Measurements from ENCODE around the gene SNPH.

DNA sequence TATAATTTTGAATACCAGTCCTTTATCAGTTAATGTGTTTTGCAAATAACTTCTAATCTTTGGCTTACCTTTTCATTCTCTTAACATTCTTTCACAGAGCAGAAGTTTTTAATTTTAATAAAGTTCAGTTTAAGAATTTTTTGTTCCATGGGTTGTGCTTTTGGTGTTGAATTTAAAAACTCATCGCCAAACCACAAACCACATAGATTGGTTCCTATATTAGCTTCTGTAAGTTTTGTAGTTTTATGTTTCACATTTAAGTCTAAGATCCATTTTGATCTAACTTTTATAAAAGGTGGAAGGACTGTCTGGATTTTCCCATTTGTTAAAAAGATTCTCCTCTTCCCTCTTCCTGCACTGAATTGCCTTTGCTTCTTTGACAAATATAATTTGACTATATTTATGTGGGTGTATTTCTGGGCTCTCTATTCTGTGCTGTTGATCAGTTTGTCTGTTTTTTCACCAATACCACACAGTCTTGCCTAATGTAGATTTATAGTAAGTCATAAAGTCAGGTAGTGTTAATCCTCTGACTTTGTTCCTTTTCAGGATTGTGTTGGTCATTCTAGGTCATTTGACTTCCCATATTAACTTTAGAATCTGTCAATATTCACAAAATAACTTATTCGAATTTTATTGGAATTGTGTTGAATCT, 80.3 kb downstream of the SNPH start:
- TF ChIP-seq, protein P1, sequence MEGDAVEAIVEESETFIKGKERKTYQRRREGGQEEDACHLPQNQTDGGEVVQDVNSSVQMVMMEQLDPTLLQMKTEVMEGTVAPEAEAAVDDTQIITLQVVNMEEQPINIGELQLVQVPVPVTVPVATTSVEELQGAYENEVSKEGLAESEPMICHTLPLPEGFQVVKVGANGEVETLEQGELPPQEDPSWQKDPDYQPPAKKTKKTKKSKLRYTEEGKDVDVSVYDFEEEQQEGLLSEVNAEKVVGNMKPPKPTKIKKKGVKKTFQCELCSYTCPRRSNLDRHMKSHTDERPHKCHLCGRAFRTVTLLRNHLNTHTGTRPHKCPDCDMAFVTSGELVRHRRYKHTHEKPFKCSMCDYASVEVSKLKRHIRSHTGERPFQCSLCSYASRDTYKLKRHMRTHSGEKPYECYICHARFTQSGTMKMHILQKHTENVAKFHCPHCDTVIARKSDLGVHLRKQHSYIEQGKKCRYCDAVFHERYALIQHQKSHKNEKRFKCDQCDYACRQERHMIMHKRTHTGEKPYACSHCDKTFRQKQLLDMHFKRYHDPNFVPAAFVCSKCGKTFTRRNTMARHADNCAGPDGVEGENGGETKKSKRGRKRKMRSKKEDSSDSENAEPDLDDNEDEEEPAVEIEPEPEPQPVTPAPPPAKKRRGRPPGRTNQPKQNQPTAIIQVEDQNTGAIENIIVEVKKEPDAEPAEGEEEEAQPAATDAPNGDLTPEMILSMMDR (IDR thresholded peaks at IDR 0.05), result no peak
- no peak for TF ChIP-seq POLR2A (IDR thresholded peaks at IDR 0.05)
